ENCODE measurements around the gene METTL21A. TPM values are rescaled to one million over a fixed set of nuclear protein-coding genes. Genes with fewer than 3 reads are reported as not detected.

The METTL21A gene
- total RNA-seq, 1 donor from 2014 or later: 21.5 TPM

DNA sequence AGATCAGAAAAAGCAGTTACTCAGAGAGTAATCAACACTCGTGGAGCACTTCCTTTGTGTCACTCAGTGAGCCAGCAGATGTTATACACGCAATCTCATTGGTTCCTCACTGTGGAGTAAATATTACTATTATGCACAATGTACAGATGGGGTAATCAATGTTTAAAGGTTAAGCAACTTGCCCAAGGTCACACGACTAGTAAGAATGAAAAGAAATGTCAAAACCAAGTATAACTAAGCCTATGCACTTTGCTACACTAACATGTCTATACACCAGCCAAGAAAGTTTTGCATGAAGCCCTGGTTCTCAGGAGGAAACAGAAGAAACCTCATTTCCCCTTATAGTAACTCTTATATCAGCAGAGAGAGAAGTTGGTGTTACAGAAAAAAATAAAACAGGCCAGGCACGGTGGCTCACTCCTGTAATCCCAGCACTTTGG, 5.4 kb downstream of the METTL21A start:
- TF ChIP-seq, protein P1, sequence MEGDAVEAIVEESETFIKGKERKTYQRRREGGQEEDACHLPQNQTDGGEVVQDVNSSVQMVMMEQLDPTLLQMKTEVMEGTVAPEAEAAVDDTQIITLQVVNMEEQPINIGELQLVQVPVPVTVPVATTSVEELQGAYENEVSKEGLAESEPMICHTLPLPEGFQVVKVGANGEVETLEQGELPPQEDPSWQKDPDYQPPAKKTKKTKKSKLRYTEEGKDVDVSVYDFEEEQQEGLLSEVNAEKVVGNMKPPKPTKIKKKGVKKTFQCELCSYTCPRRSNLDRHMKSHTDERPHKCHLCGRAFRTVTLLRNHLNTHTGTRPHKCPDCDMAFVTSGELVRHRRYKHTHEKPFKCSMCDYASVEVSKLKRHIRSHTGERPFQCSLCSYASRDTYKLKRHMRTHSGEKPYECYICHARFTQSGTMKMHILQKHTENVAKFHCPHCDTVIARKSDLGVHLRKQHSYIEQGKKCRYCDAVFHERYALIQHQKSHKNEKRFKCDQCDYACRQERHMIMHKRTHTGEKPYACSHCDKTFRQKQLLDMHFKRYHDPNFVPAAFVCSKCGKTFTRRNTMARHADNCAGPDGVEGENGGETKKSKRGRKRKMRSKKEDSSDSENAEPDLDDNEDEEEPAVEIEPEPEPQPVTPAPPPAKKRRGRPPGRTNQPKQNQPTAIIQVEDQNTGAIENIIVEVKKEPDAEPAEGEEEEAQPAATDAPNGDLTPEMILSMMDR (IDR thresholded peaks at IDR 0.05; ENCODE audit: insufficient read depth, low read length, poor library complexity, severe bottlenecking): no peak
- no peak for DNase-seq (ENCODE audit: low read depth)
- Histone ChIP-seq H3K36me3 (ENCODE audit: control insufficient read depth, insufficient read depth, low read length) (no peaks in the 10 kb centered on the region), H3K4me3 (ENCODE audit: low read depth, low read length) (no peak overlapping the region), H3K27me3 (ENCODE audit: control insufficient read depth, insufficient read depth, low read length) (no peaks in the 10 kb centered on the region)

DNA sequence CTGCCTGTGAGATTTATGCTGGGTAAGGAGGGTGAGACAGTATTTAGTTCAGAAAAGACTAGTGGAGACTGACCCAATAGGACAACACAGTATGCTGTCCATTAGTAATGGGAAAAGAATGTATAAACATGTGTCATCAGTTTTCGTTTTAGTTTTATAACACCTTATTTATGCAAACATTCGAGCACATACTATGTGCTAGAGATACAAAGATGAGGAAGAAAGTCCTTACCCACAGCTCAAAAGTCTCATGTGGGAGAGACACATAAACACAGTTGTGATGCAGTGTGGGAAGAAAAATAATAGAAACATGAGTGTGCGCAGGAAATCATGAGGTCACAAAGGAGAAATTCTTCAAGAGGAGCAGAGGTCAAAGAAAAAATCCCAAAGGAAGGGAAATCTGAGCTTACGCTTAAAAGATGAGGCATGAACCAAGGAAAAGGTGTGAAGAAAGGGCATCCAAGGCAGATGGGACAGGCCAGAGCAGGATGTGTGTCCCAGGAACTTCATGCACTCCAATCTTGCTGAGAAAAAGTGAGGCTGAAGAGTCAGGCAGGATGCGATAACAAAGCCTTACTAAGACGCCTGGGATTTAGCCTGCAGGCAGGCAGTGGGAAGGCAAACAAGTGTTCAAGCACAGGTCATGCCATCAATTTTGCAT, 8.1 kb downstream of the METTL21A start:
- Histone ChIP-seq H3K4me3 (ENCODE audit: low read depth, low read length) (no peak overlapping the region), H3K27me3 (ENCODE audit: control insufficient read depth, insufficient read depth, low read length) (no peaks in the 10 kb centered on the region), H3K36me3 (ENCODE audit: control insufficient read depth, insufficient read depth, low read length) (no peaks in the 10 kb centered on the region)
- TF ChIP-seq, protein P1 (IDR thresholded peaks at IDR 0.05; ENCODE audit: insufficient read depth, low read length, poor library complexity, severe bottlenecking): no peak
- DNase-seq (ENCODE audit: low read depth): no peak

DNA sequence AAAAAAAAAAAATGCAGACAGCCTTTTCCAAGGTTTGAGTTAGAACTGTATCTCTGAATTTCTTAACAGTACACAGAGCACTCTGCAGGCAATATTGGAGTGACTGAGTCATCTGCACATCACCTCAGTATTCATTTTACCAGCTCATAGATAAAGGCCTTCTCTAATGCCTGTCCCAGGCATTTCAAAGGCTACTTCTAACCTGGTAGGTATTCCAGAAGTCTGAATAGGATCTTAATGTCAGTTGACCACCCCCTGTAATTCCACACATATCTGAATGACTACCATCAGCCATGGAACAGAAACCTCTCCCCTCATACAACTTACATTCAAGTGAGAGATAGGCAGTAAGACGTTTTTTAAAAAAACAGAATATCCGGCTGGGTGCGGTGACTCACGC, 9.0 kb downstream of the METTL21A start:
- no peaks in the 10 kb centered on the region for H3K27me3 ChIP-seq (ENCODE audit: control insufficient read depth, insufficient read depth, low read length)
- TF ChIP-seq, protein P1 (IDR thresholded peaks at IDR 0.05; ENCODE audit: insufficient read depth, low read length, poor library complexity, severe bottlenecking): no peak
- DNase-seq (ENCODE audit: low read depth): no peak
- no peaks in the 10 kb centered on the region for H3K36me3 ChIP-seq (ENCODE audit: control insufficient read depth, insufficient read depth, low read length)
- no peak overlapping the region for H3K4me3 ChIP-seq (ENCODE audit: low read depth, low read length)

DNA sequence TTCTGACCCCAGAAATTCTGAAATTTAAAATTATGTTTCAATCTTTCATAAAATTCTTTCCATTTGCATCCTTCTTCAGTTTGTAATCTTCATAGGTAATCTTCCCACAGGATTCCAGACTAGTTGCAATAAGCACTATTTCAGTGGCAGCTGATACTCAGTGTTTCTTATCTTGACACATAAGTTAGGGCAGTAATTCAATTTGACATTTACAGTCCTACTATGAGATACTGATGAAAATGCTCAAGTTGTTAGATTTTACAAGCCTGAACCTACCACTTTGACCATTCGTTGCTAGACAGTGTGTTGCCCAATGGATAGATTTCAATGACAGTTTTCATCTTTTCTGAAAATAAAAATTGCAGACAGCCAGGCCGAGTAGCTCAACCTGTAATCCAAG, 10.4 kb downstream of the METTL21A start:
- TF ChIP-seq, protein P1 (IDR thresholded peaks at IDR 0.05; ENCODE audit: insufficient read depth, low read length, poor library complexity, severe bottlenecking): no peak
- H3K36me3 ChIP-seq (ENCODE audit: control insufficient read depth, insufficient read depth, low read length): no peaks in the 10 kb centered on the region

DNA sequence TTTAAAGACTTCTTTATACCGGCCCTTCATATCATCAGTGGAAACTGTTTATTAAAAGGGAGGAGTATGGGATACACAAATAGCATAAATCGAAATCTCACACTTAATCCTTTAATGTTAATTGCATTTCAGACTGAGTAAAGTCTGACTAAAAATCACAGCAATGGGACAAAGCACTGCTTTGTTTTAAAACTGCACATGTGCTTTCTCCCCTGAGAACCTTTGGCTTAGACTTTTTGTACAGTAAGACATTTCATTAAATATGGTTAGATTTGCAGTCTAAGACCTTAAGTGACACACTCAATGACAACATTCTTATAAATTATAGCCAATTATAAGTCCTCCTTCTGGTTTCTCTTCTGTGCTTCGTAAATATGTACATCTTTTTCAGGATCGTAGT, 12.5 kb downstream of the METTL21A start:
- no peaks in the 10 kb centered on the region for H3K27me3 ChIP-seq (ENCODE audit: control insufficient read depth, insufficient read depth, low read length)
- no peaks in the 10 kb centered on the region for H3K36me3 ChIP-seq (ENCODE audit: control insufficient read depth, insufficient read depth, low read length)
- no peak for DNase-seq (ENCODE audit: low read depth)
- no peak overlapping the region for H3K4me3 ChIP-seq (ENCODE audit: low read depth, low read length)
- TF ChIP-seq, protein P1 (IDR thresholded peaks at IDR 0.05; ENCODE audit: insufficient read depth, low read length, poor library complexity, severe bottlenecking): no peak

More for the DNA sequence above, 10.4 kb downstream of the METTL21A start:
- DNase-seq (ENCODE audit: low read depth): no peak
- Histone ChIP-seq H3K27me3 (ENCODE audit: control insufficient read depth, insufficient read depth, low read length) (no peaks in the 10 kb centered on the region), H3K4me3 (ENCODE audit: low read depth, low read length) (no peak overlapping the region)

DNA sequence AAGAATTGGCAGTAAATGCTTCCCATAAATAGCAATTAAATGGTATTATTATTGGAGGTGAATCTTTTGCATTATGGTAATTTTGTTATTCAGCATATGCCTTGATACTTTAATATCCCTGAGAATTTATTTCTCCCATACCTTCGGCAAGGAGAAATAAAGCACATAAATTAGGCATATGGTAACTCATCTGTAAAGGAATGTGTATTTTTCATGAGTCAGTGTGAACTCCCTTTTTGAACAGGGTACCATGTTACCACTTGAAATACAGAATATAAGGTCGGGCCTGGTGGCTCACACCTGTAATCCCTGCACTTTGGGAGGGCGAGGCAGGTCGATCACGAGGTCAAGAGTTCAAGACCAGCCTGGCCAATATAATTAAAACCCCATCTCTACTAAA, 18.4 kb downstream of the METTL21A start:
- no peak for DNase-seq (ENCODE audit: low read depth)
- Histone ChIP-seq H3K36me3 (ENCODE audit: control insufficient read depth, insufficient read depth, low read length) (no peaks in the 10 kb centered on the region), H3K4me3 (ENCODE audit: low read depth, low read length) (no peak overlapping the region), H3K27me3 (ENCODE audit: control insufficient read depth, insufficient read depth, low read length) (no peaks in the 10 kb centered on the region)
- TF ChIP-seq, protein P1 (IDR thresholded peaks at IDR 0.05; ENCODE audit: insufficient read depth, low read length, poor library complexity, severe bottlenecking): no peak

Data from kidney epithelial cell (primary cell).